GM18907 (cell line): ENCODE measurements around the gene PRRX2.

ENCODE experiments used
- ATAC-seq: cut with Tn5 transposase; IDR thresholded peaks from one replicate; pipeline ENCODE4 v1.9.1; 2021; ENCODE audit warnings: mild to moderate bottlenecking, moderate library complexity; ENCODE audit not compliant: unreplicated experiment

PRRX2 gene

GRCh38 chr9:129702589-129703520 is 37.4 kb downstream of the PRRX2 start:
- ATAC-seq = no peak

- no peak for ATAC-seq
Observed at GRCh38 chr9:129703667-129704355, 38.4 kb downstream of the PRRX2 start.

GRCh38 chr9:129704807-129705206 is 39.4 kb downstream of the PRRX2 start:
- no peak for ATAC-seq

- ATAC-seq = no peak
Observed at GRCh38 chr9:129708793-129709192, 43.3 kb downstream of the PRRX2 start.

DNA sequence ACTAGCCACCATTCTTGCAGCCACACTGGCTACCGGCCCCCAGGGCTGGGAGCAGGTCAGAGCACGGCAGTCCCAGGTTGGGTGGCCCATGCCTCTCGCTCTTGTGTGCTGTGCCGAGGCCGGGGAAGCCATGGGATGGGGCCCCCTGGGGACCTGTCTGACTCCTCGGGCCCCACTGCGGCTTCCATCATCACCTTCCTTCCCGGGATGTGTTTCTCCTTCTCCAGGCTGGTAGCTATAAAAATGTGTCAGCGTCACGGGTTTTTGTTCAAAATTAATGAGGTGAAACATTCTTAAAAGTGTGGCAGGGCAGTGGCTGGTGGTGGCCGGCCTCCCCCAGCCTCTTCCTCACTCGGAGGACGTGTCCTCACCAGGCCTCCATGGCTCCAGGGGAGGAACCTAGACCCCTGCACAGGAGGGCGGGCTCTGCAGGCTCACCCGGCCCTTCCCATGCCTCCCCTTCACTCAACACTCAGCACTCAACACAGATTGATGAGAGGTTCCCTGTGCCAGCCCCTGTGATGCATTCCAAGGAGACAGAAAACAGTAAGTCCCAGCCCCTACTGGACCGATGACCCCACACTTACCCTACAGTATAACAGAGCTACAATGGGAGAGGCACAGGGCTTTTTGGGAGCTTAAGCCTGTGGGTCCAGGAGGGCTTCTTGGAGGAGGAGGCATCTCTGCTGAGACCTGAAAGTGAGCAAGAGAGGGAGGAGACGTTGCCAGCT is 44.2 kb downstream of the PRRX2 start:
- ATAC-seq = no peak

DNA sequence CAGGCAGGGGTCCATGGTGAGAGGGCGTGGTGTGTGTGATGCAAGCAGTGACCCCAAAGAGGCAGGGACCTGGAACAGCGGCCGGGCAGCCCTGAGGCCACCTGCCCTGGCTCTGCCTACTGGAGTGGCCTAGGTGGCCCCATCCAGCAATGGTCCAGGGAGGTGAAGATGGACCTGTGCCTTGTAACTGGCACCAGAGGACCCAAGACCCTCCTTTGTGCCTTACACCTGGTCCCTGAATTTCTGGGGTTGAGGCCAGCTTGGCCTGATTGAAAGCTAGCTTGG is 44.7 kb downstream of the PRRX2 start:
- ATAC-seq = no peak

DNA sequence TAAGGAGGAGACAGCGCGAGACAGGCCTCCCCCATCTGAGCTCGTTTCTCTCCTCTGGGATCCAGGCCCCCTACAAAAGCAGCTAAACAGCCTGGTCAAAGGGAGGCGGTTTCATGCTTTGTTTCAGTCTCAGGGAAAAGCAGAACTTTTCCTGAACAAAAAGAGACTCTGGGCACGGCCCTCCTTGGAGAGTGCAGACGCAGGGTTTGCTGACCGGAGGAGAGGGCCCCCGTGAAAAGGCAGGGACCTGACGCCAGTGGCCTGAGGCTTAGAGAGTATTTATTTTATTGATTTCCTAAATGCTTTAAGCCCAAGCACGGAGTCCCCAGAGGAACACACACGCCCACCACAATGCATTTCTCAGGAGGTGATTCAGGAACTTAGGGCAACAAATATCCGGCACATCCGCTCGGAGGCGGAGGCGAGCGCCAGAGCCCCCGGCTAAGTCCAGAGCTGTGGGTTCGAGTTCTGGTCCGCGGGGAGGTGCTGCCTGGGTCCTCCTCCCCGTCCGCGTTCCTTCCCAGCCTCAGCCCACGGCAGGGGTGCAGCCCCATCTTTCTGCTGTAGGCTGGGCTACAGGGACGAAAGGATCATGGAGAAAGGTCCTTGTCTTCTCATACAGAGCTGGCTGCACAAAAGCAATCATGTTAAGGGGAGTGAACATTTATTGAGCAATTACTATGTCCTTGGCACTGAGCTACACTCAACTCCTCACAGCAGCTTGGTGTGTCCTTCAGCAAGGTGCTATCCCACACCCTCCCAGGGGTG is 47.4 kb downstream of the PRRX2 start:
- ATAC-seq = no peak

DNA sequence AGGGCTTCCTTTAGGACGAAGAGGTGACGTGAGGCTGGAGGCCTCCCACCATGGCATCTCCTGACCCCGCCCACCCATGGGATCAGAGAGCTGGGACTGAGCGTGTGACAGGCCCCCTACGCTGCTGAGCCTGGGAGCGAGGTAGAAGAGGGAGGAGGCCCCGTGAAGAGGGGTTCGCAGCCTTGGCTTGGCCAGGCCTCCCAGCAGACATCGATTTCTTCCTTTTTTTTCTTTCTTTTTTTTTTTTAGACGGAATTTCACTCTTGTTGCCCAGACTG is 47.9 kb downstream of the PRRX2 start:
- ATAC-seq = no peak

GRCh38 chr9:129714511-129715061 is 49.1 kb downstream of the PRRX2 start:
- no peak for ATAC-seq

GRCh38 chr9:129716091-129716490 is 50.6 kb downstream of the PRRX2 start:
- no peak for ATAC-seq

- ATAC-seq = no peak
Observed at GRCh38 chr9:129717991-129718390, 52.5 kb downstream of the PRRX2 start.

- no peak for ATAC-seq
Observed at GRCh38 chr9:129718647-129719046, 53.2 kb downstream of the PRRX2 start.

- no peak for ATAC-seq
Observed at GRCh38 chr9:129719135-129719534, 53.7 kb downstream of the PRRX2 start.

DNA sequence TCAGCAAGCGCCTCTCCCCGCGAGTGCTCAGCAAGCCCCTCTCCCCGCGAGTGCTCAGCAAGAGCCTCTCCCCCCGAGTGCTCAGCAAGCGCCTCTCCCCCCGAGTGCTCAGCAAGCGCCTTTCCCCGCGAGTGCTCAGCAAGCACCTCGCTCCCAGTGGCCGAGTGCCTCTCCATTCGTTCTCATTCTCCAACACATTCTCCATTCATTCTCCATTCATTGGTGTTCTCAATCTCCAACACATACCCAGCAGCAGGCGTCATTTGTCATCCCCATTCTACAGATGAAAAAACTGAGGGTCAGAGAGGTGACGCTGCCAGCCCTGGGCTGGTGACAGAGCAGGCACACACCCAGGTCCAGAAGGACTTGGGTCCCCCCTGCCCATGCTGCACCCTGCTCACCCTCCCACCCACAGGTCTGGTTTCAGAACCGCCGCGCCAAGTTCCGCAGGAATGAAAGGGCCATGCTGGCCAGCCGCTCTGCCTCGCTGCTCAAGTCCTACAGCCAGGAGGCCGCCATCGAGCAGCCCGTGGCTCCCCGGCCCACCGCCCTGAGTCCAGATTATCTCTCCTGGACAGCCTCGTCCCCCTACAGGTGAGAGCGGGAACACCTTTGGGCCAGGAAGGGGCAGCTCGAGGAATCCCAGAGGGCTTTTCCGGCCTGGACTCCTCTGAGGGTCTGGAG is 54.9 kb downstream of the PRRX2 start:
- no peak for ATAC-seq

- no peak for ATAC-seq
Observed at GRCh38 chr9:129720865-129721545, 55.6 kb downstream of the PRRX2 start.

GRCh38 chr9:129722913-129723312 is 57.5 kb downstream of the PRRX2 start:
- ATAC-seq = no peak

DNA sequence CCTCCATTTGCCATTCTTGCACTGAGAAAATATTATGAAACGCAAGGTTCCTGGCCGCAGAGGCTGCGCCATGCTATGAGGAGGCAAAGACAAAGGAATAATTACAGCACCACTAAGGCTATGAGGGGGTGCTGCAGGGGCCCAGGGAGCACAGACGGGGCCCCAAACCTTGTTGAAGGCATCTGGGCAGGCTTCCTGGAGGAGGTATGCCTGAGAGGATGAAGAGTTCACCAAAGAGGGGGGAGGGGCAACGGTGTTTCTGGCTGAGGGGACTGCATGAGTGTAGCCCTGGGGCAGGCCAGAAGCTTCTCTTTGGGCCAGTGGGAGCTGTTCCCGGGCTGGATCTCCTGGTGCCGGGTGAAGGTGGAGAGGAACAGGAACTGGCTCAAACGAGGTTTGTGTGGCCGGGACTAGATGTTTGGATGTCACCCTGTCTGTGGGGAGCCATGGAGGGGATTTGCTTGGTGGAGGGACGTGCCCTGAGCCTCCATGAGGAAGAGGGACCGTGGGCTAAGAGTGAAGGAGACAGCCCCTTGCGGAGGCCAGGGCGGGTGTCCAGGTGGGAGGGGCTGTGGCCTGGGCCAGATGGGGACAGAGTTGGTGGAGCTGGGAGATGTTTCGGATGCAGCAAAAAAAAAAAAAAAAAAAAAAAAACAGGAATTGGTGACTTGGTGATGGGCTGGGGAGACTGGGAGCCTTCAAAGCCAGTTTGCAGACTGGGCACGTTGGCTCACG is 59.2 kb downstream of the PRRX2 start:
- ATAC-seq = no peak

- ATAC-seq = no peak
Observed at GRCh38 chr9:129725795-129726251, 60.4 kb downstream of the PRRX2 start.
